ENCODE measurements around the gene RNASE7.
"Not testable (repeated sequence)": the region's sequence is repeated elsewhere in the genome, so short reads cannot be mapped to it uniquely, and the experiment has no call there.

The RNASE7 gene

DNA sequence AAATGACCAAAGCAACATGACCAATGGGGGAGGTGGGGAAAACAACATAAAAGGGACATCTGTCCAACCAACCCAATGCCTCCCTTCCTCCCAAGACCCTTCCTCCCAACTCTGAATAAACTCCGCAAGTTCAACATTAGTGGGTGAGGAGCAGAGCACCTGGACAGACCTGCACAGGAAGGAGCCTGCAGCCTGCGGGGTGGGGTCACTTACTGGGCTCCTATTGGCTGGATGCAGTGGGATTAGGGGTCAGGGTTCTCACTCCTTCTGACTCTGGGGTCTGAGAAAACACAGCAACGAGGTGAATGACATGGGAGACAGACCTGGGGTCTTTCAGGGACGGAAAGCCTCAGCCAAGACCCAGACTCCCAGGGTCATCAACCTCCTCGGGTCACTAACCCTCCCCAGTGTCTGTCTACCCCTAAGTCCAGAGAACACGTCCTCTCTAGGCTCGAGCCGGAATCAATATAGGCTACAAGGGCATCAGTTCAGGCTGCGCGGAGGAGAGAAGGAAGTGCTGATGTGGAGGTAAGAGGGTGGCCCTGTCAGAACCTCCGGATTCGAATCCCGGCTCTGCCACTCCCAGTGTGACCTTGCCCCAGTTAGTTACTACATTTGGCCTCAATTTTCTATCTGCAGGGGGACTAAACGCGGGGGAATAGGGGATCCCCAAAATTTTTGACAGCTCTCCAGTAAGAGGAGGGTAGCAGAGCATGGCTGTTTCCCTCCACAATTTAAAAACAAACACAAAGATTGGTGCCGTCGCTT lies 18.2 kb upstream of the RNASE7 start:
- FAIRE-seq: no peak

DNA sequence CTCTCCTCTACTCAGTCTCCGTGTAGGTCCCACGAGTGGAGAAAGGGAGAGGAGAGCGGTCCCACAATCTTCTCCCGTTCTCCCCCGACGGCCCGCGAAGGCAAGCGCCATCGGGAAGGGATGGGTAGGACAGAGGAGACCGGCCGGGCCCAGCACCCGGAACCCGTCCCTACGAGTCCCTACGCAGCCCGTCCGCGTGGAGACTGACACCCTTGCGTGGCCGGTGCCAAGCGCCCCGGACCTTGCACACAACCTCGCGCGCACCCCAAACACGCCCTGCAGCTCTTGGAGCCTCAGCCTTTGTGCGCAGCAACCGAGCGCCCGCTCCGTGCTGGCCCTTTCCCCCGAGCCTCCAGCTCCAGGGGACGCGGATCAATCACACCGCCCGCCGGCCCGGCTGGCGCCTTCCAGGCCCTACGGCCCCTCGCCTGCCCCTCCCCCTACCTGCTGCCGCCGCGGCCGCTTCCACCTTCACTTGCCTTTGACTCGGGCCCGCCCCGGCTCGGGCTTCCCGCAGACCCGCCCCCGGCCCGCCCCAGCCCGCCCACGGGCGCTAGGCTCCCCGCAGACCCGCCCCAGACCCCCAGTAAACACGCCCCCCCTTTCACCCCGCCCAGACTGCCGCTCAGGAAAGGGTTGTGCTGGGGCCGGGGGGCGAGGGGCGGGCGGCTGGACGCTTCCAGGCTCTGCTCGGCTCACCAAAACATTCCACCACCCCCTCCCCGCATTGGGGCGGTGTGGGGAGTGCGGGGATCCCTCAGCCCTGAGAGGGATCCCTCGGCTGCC lies 17.4 kb upstream of the RNASE7 start, which contains the start of gene NDRG2:
TSS of gene NDRG2 (minus strand) at position 477 of the 786 bp plus-strand sequence. CDS start 1,746 bp downstream, outside the sequence.
- no peak for FAIRE-seq

DNA sequence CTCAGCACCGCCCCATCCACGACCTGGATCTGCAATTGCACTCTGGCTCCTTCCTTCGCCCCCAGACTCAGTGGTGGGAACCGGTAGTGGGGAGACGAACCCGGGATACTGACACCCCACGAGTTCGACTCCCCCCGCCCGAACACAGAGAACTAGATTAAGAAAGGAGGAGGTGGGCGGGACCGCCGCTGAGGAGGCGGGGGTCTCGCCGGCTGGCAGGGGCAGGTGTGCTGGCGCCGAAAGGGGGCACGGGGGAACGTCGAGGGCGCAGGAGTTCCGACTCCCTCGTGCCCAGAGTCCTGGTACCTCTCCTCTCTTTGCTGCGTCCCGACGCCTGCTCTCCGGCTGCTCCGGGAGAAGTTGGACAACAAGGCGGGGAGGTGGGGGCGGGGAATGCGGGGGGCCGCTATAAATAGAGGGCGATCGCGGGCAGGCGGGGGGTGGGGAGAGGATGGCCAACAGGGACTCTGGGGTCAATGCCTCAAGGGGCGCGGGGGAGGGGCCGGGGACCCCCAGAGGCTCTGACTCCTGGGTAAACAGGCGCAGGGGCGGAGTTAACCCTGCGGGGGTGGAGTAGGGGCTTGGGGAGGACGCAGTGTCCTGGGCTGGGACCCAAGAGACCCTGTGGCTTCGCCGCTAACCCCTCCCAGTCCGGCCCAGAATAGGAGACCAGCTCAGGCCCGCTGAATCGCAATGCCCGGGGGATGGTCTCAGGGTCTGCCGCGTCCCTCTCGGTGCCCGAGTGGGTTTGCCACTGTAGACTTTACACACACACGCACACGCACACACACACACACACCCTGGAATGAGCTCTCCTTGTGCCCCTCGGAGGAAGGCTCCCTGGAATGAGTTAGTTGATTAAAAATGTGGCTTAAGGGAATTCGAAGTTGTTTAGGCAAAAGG lies 16.5 kb upstream of the RNASE7 start:
- FAIRE-seq: no peak

DNA sequence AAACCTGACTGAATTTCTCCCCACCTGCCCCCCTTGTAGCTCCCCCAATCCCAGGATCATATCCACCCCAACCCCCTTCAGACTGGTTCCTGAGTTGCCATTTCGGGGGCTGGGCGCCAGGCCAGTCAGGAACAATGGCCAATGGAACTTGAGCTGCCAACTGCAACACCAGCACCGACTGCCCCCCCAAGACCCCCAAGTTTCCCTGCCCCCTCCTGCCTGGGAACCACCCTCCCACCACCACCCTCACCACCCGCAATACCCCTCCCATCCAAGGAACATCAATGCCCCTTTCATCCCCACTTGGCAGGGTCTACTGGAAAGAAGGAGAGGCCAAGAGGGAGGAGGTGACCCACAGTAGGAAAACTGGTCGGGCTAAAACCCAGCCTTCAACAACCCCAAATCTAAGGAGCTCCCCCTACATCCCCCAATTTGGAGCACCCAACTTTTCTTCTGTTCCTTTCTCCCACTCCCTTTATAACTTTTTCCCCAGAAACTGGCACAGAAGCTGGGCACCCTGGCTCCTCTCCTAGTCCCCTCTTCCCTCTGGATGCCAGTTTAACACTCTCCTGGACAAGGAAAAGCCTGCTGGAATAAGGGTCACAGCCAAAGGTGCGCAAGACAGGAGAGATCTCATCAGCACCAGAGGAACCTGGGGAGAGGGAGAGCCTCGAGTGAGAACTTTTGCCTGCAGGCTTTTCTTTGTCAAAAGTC lies 15.7 kb upstream of the RNASE7 start:
- FAIRE-seq: no peak

DNA sequence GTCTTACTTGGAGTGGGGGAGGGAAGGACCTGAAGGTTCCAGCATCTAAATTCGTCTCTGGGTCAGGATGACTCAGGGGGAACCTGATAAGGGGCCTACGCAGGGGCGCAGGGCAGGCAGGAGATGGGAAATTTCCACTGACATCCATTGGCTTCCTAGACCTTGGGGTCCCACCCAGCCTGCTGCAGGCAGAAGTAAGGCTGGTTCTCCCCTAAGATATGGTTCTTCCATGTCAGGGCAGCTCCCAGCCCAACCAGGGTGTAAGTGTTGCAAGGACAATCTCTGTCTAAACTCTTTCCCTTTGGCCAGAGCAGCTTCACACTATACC lies 15.2 kb upstream of the RNASE7 start:
- no peak for FAIRE-seq

DNA sequence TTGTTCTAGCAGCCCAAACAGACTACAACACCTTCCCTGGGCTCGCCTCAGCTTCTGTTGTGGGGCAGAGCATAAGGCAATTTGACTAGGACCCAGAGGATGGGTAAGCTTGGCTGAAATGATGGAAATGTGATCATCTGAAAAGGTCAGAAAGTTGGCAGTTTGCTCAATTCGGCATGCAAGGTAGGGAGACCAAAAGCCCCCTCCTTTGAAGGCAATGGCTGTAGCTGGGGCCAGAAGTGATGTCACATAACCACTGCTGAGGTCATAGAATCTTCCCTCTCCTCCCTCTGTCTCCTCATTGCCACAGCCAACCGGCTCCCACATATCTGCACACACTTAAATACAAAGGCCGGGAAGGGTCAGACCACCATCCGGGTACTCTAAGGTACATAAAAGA lies 12.2 kb upstream of the RNASE7 start, which contains the start of gene TPPP2:
TSS of gene TPPP2 (plus strand) at position 301 of the 400 bp plus-strand sequence. CDS start 365 bp downstream, outside the sequence.
- FAIRE-seq: no peak

DNA sequence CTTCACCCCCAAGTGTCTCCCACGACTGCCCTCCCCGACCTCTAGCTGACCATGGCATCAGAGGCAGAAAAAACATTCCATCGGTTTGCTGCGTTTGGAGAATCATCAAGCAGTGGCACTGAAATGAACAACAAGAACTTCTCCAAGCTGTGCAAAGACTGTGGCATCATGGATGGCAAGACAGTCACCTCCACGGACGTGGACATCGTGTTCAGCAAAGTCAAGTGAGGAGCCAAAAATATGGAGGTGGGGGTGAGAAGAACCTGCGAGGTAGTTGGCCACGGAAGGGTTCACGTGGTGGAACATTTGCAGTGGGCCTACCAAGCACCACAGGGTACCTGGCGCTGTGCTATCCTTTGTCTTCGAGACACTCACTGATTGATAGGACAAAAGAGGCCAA lies 11.6 kb upstream of the RNASE7 start:
- no peak for FAIRE-seq

DNA sequence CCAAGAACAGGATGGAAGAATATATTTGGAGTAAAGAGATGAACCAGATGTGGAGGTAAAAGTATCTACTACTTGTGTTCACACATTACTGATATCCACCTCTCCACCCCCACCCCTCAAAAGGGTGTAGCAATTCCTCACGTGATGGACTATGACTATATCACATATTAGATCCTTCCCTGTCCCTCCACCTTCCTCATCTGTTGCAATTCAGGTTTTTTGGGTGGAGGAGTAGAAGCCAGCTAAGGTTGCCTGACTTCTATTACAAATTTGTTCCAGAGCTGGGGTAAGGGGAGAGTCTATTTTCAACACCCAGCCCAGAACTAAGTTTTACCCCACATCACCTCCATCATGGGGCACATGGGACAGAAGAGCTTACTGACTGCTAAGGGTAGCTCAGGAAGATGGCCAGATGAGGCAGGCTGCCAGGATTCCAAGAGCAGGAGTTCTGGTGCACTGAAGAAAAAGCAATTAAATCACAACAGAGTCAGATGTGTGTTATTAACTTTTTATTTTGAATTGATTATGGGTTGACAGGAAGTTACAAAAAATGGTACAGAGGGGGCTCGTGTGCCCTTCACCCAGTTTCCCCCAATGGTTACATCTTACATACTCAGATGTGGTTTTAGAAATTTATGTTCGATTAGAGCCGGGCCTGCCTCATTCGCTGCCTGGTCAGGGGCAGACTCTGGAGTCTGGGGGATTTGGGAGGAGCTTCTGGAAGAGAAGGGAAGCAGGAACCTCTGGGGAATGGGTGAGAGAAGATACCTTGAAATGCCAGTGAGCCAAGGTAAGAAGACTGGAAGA lies 9.6 kb upstream of the RNASE7 start:
- no peak for FAIRE-seq

DNA sequence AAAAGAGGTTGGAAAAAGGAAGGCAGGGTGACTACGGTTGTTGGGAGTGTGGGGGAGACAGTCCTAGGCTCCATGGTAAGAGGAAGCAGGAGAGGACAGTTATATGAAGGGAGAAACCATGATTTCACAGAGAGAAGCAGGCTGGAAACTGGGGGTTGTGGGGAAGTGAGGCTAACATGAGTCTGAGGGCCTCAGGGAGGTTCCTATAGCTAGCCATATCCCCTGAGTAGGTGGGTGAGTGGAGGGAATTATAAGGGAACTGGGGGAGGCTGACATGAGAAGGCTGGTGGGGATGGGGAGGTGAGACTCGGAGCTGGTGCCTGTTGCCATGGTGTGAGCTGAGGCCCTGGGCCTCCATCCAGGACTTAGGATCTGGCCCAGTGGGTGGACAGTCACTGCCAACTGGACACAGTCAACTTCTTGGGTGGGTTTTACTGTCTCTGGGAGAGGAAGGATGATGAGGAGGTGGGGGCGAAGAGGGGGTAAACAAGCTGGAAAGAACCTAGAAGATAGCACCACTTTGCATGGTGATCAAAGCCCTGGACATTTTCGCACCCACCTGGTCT lies 8.9 kb upstream of the RNASE7 start:
- no peak for FAIRE-seq

DNA sequence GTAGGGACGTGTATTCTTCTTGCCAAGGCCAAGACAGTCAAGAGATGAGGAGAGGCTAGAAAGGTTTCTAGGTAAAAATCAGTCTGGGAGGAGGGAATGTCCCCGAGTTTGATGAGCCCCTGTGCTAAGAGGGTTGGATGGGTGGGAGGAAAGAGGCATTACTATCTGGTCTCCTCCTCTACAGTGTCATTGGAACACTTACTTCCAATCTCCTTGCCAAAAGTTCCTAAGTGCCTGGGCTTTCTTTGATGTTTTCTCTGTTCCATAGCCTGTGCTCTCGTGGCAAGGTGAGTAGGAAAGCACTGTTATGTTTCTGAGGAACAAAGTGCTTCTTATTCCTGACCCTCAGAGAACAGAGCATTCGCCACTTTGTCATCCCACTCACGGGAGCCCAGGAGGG lies 7.5 kb upstream of the RNASE7 start, which contains the start of gene RNASE13:
TSS of gene RNASE13 (minus strand) at position 101 of the 400 bp plus-strand sequence. CDS start 519 bp downstream, outside the sequence.
- no peak for FAIRE-seq

DNA sequence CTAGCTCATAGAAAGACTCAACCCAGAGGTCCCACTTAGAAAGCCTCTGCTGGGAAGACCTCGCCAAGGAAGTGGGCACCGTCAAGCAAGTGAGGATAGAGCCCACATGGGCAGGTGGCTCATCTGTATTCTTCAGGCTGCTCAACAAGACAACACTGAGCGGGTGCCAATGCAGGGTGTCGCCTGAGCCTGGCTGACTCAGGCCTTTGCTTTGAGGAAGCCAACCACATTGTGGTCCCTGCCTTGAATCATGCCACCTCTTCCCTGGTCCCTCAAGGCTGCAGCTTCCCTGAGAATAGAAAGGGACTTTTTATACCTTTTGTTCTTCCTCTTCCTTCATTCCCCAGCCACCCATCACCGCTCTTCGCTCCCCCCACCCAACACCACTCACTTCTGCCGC lies 5.4 kb upstream of the RNASE7 start:
- no peak for FAIRE-seq

DNA sequence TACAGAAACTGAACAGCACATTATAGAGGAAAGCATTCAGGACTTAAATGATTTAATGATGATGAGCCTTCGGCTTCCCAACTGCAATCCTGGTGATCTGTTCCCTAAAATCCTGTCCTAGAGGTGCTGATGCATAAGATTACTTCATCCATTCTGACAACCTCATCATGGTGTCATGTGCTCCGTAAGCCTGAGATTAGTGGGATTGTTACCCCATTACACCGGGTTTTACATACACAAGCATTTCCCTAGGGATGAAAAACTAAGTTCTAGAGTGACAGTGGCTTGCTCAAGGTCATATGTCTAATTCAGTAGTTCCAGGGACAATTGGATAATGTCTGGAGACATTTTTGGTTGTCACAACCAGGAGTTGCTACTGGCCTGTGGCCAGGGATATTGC lies 5.0 kb upstream of the RNASE7 start:
- FAIRE-seq: no peak

DNA sequence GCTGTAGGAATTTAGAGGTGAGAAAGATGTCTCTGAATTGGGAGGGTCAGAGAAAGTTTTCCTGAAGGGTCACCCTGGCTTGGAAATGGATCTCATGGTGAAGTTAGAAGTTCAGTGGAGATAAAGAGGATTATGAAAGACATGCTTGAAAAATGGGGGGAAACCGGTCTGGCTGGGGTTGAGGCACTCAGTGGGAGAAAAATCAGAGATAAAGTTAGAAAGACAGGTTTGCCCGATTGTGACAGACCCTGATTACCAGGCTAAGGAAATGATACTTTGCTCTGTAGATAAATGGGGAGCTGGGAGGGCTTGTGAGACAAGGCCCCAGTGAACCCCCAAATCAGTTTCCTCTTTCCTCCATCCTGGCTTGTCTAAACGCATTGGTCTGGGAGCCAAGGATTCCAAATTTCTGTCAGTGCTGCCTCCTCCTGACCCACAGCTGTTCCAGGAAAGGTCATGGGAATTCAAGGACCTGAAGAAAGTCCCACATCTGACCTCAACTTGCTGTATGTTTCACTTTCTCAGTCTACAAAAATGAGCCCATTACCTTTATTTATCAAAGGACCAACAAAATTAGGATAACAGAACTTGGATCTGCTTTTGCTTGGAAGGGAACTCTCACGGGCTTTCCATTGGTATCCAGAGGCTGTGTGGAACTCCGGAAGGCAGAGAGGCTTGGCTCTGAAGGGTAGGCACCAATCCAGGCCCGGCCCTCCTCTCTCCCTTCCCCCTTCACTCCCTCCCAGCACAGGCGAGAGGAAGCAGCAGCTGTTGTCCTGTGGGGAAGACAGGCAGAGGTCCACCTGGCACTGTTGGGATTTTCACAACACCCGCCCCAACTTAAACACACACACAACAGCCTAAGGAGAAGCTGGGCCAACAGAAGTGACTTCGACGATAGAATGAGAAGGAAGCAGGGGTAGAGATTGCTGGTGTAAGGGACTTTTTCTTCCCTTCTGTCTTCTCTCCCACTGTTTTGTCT lies 3.4 kb upstream of the RNASE7 start:
- no peak for FAIRE-seq

DNA sequence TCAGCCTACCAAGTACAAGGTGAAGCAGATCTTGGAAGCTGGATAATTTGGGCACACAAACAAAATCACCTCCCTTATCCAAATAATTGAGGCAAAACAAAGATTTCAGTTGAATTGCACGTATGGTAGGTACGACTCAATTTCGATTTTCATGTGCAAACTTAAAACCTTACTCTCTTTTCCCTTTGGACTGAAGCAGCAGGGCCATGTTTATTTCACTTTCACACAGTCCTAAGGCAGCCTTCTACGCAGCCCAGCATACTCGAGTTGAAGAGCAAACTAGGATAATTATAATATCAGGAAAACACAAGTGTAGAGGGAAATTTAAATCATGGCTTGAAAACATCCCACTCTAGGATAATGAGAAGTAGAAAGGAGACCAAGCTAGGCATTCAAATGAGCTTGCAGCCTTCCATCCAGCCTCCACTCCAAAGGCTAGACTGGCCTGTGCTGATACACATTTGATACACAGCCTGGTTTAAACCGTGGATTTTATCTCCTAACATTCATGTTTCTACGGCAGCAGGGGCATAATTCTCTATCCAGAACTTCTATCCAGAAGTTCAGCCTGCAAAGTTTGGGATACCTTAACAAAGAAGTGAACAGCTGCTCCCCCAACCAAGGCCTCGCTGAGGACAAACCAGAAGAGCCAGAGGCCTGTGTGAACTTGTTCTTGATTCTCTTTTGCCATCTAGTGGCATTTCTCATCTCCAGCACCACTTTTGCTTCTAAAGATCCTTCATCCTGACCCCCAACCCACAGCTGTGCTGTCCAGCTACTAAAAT lies 2.4 kb upstream of the RNASE7 start:
- FAIRE-seq: no peak

DNA sequence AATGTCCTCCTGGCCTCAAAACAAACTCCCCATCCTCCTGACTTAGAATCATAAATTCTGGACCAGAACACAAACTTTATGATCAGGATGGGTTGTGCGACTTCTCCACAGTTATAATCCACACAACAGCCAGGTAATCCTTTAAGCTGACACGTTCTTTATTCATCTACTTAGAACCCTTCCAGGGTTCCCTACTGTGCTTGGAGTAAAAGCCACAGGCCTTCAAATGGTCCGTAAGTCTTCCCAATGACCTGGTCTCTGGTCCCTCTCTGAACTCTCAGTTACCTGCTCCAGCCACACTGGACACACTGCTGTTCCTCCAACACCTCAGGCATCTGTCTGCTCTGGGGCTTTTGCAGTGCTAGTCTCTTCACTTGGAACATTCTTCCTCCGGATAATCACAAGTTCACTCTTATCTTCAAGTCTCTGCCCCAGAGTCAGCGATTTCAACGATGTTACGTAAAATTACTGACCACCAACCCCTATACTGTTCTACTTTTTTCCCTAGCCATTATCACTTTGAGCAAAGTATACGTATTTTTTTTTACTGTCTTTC lies 1.7 kb upstream of the RNASE7 start:
- FAIRE-seq: no peak

DNA sequence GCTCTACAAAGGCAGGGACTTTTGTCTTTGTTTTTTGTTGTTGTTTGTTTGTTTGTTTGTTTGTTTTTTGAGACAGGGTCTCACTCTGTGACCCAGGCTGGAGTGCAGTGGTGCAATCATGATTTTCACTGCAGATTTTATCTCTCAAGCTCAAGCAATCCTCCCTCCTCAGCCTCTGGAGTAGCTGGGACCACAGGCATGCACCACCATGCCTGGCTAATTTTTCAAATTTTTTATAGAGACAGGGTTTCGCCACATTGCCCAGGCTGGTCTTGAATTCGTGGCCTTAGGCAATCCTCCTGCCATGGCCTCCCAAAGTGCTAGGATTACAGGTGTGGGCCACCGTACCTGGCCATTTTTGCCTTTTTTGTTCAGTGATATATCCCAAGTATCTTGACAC lies 1.2 kb upstream of the RNASE7 start:
- FAIRE-seq: not testable (repeated sequence)

DNA sequence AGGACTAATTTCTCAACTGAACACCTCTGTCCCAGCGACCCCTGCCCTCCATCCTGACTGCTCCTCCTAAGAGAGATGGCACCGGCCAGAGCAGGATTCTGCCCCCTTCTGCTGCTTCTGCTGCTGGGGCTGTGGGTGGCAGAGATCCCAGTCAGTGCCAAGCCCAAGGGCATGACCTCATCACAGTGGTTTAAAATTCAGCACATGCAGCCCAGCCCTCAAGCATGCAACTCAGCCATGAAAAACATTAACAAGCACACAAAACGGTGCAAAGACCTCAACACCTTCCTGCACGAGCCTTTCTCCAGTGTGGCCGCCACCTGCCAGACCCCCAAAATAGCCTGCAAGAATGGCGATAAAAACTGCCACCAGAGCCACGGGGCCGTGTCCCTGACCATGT lies 756 bp downstream of the RNASE7 start:
- FAIRE-seq: no peak

DNA sequence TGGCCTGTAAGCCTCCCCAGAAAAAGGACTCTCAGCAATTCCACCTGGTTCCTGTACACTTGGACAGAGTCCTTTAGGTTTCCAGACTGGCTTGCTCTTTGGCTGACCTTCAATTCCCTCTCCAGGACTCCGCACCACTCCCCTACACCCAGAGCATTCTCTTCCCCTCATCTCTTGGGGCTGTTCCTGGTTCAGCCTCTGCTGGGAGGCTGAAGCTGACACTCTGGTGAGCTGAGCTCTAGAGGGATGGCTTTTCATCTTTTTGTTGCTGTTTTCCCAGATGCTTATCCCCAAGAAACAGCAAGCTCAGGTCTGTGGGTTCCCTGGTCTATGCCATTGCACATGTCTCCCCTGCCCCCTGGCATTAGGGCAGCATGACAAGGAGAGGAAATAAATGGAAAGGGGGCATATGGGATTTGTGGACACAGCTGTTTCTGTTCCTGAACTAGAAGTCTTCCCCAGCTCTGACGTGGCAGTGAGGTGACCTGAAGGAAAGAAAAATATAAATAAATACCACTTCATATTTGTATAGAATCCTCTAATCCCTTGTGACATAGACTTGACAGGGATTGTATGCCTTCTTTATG lies 1.3 kb downstream of the RNASE7 start:
- no peak for FAIRE-seq

Measured in colon (tissue), 2 donors.